Activated CD8-positive, alpha-beta T cell treated with anti-CD3 and anti-CD28 coated beads for 36 hours (primary cell): Measurements from ENCODE around the gene GPC6. TPM values are rescaled to one million over a fixed set of nuclear protein-coding genes. Genes with fewer than 3 reads are reported as not detected.

Source experiments
- ATAC-seq: fragments of 200-7000 bp; cut with Tn5 transposase; one replicate; pipeline ENCODE4 v1.10.0; 2021; ENCODE audit warnings: mild to moderate bottlenecking, moderate library complexity
- CTCF ChIA-PET: fragments of 350-600 bp; sonication (Branson Sonifier 250); formaldehyde crosslinking; loops from one replicate; lab custom pipeline; 2021; ENCODE audit warnings: antibody characterized with exemption; lab: Charles Lee
- POLR2A ChIA-PET: fragments of 350-600 bp; sonication (Branson Sonifier 250); formaldehyde crosslinking; loops from one replicate; lab custom pipeline; 2021; ENCODE audit warnings: antibody characterized with exemption; lab: Charles Lee
- DNase-seq: peaks from one replicate; pipeline ENCODE4 v3.0.0-alpha.2; 2020
- H3K27ac Mint-ChIP-seq: one replicate; pipeline ENCODE4 v1.8.0; 2021; ENCODE audit warnings: mild to moderate bottlenecking, mixed read lengths
- H3K27me3 Mint-ChIP-seq: one replicate; pipeline ENCODE4 v1.8.0; 2021; ENCODE audit warnings: mixed read lengths
- H3K36me3 Mint-ChIP-seq: one replicate; pipeline ENCODE4 v1.8.0; 2021; ENCODE audit warnings: low read depth, mixed read lengths
- H3K4me1 Mint-ChIP-seq: one replicate; pipeline ENCODE4 v1.8.0; 2021; ENCODE audit warnings: low read depth, mixed read lengths
- H3K4me3 Mint-ChIP-seq: one replicate; pipeline ENCODE4 v1.8.0; 2021; ENCODE audit warnings: mild to moderate bottlenecking, moderate library complexity, mixed read lengths
- H3K9me3 Mint-ChIP-seq: one replicate; pipeline ENCODE4 v1.8.0; 2021; ENCODE audit warnings: mixed read lengths
- intact Hi-C: fragments of 100-400 bp; cut with micrococcal nuclease; formaldehyde crosslinking; loops from one replicate; pipeline ENCODE4 v1.10.0; 2022
- total RNA-seq, 2 experiments: library from RNA; stranded (reverse); gene quantifications; one replicate each; pipeline ENCODE4 v1.2.3, GENCODE V29; 2021
- TF ChIP-seq, protein P1 (sequence below): fragments of 200-600 bp; IDR thresholded peaks from one replicate; pipeline ENCODE4 v1.8.0; 2022; ENCODE audit warnings: antibody characterized with exemption, mild to moderate bottlenecking

Gene GPC6
- total RNA-seq, 2 experiments from 2014 or later, result not detected

DNA sequence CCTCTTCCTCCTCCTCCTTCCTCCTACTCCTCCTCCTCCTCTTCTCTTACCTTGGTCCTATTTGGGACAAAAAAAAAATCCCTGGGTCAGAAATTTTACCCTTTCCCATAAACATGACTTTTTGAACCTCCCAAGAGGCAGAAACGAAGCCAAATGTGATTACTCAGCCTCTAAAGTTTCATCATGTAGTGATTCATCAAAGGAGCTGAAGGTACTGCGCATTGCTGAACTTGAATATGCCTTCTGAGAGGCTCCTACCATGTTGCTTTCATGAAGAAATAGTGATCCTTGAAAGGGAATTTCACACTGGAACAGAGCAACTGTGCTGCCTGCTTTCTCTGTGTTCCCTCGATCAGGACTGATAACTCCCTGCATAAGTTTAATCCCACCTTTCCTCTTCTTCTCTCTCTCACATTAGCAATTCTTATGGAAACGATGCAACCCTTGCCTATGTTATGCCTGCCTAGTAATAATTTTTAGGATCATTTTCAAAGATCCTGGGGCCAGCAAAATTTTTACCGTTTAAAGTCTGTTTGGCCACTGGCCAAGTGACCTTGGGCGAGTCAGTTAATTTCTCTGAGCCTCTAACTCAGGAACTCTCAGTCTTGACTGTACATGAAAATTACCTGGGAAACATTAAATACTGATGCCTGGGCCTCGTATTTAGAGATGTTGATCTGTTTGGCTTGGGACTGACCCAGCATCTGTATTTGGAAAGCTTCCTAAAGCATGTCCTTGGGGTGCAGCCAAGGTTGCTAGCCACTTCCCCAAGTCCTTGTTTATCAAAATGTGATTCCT, 1103.3 kb downstream of the GPC6 start:
- no peak for DNase-seq
- Mint-ChIP-seq H3K9me3 (peaks cover 5% of the 10 kb centered on the region), H3K4me1 (peaks cover 56% of the 10 kb centered on the region), H3K36me3 (peaks cover 7% of the 10 kb centered on the region), H3K27me3 (peaks cover 21% of the 10 kb centered on the region), H3K27ac (peak overlapping the region; percentile 60), H3K4me3 (no peak overlapping the region)
- ChIA-PET CTCF (interaction anchor here (0.9 kb wide), 1 partner anchor 105 kb away, joined by 3 read pairs; no protein-coding TSS in a partner anchor), POLR2A (no interaction called here)
- TF ChIP-seq, protein P1, sequence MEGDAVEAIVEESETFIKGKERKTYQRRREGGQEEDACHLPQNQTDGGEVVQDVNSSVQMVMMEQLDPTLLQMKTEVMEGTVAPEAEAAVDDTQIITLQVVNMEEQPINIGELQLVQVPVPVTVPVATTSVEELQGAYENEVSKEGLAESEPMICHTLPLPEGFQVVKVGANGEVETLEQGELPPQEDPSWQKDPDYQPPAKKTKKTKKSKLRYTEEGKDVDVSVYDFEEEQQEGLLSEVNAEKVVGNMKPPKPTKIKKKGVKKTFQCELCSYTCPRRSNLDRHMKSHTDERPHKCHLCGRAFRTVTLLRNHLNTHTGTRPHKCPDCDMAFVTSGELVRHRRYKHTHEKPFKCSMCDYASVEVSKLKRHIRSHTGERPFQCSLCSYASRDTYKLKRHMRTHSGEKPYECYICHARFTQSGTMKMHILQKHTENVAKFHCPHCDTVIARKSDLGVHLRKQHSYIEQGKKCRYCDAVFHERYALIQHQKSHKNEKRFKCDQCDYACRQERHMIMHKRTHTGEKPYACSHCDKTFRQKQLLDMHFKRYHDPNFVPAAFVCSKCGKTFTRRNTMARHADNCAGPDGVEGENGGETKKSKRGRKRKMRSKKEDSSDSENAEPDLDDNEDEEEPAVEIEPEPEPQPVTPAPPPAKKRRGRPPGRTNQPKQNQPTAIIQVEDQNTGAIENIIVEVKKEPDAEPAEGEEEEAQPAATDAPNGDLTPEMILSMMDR, result no peak
- ATAC-seq, result peak; percentile 49
- intact Hi-C loops, result loop anchor here (5.0 kb wide), 1 partner anchor 93 kb away; no protein-coding TSS in a partner anchor

DNA sequence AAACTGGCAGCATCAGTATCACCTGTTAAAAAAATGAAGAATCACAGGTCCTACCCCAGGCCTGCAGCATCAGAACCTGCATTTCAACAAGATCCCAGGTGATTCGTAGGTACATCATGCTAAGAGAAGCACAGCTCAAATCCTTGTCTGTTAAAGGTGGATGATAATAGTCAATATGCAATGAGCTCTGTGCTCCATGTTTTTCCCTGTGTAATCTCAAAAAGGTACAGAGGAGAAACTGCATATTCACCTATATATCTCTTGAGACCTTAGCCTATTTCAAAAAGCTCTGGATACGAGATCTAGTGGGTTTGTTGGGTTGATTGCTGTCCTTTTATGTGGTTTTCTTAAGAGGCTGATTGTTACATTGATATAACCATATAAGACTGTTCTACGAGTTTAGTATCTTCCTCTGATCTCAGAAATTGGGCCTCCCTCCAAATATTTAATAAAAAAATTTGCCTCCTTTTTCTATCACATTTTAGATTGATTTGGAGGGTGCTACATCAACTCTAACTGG, 1104.0 kb downstream of the GPC6 start:
- CTCF ChIA-PET, result interaction anchor here (1.1 kb wide), 1 partner anchor 81 kb away, joined by 3 read pairs; no protein-coding TSS in a partner anchor
- peaks cover 52% of the 10 kb centered on the region for H3K4me1 Mint-ChIP-seq

DNA sequence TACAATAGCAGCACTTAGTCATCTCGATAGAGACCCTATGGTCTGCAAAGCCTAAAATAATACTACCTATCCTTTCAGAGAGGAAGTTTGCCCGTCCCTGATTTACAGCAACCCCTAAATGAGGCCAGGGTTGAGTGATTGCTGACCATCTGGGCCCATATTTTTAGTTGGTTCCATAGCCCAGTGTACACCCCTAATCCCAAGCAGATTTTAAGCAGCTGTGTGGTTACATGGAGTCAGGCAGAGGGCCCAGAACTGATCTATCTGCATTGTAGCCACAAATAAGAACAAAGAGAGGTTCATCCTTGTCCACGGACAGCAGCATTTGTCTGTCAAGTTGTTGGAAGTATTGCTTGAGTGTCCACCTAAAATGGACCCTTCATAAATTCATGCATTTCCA, 1104.7 kb downstream of the GPC6 start:
- ChIA-PET POLR2A (no interaction called here), CTCF (interaction anchor here (1.1 kb wide), 1 partner anchor 80 kb away, joined by 3 read pairs; no protein-coding TSS in a partner anchor)
- TF ChIP-seq, protein P1, result no peak
- Mint-ChIP-seq H3K36me3 (peaks cover 7% of the 10 kb centered on the region), H3K27me3 (peaks cover 21% of the 10 kb centered on the region), H3K27ac (no peak overlapping the region), H3K4me1 (peaks cover 49% of the 10 kb centered on the region), H3K4me3 (no peak overlapping the region), H3K9me3 (peaks cover 4% of the 10 kb centered on the region)
- no peak for ATAC-seq
- intact Hi-C loops, result no loop called here
- no peak for DNase-seq

More for the DNA sequence above, 1104.0 kb downstream of the GPC6 start:
- no peak for ATAC-seq
- Mint-ChIP-seq H3K36me3 (peaks cover 7% of the 10 kb centered on the region), H3K27me3 (peaks cover 21% of the 10 kb centered on the region), H3K27ac (peak overlapping the region; percentile 11), H3K4me3 (no peak overlapping the region), H3K9me3 (peaks cover 5% of the 10 kb centered on the region)
- no peak for DNase-seq
- TF ChIP-seq, protein P1, result no peak
- POLR2A ChIA-PET, result no interaction called here
- intact Hi-C loops, result no loop called here

DNA sequence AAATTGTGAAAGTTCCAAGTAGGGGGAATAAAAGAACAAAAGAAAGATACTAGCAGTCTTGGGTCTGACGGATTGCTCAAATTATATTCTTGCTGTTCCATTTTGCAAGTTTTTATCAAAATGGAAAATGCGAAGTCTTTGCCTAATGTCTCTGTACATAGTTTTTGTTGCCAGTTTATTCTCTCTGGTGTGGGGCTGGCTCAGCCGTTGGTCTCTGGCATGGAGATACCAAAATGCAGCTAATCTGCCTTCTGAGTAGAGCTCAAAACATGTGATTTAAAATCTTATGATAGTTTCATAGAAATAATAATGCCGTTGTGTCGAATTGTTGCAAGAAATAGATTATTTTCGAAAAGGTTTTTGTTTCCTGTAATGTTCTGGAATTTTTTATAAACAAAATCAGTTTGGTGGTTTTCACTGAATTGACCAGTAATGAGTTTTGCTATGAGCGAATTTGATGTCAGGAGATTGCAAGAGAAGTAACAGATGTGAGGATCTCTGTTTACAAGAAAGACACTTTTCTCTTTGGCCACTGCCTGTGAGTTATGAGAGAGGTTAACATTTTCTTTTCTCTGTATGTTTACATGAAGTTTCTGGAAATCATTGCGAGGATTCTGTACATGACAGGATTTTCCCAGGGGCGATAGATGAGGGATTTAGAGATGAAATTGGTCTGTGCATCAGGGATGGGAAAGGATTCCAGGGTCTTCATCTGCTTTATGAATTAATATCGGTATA, 1105.9 kb downstream of the GPC6 start:
- Mint-ChIP-seq H3K9me3 (no peaks in the 10 kb centered on the region), H3K4me3 (no peak overlapping the region), H3K36me3 (no peaks in the 10 kb centered on the region), H3K27ac (no peak overlapping the region), H3K27me3 (peaks cover 23% of the 10 kb centered on the region), H3K4me1 (peaks cover 38% of the 10 kb centered on the region)
- POLR2A ChIA-PET, result no interaction called here
- CTCF ChIA-PET, result no interaction called here
- intact Hi-C loops, result no loop called here
- ATAC-seq (no peak), DNase-seq (no peak)
- TF ChIP-seq, protein P1, result no peak
